ENCODE data around the gene SINHCAF.

- TF ChIP-seq POLR2AphosphoS5 (IDR thresholded peaks at IDR 0.05; ENCODE audit: insufficient read depth in 1 of 2, low read depth in 1 of 2) = no peak
- no peak for TF ChIP-seq CTCF (IDR thresholded peaks at IDR 0.05)
- no peak for TF ChIP-seq POLR2A (IDR thresholded peaks at IDR 0.05)
These were observed 8.2 kb downstream of the SINHCAF start for GRCh38 chr12:31317471-31318395.

Data from vagina (tissue), 2 donors.